ENCODE measurements around the gene SLC44A3. TPM values are rescaled to one million over a fixed set of nuclear protein-coding genes. Genes with fewer than 3 reads are reported as not detected.

Gene SLC44A3
- total RNA-seq, 3 donors from 2014 or later, result 2.1 to 12.6 (median 10.5) TPM

DNA sequence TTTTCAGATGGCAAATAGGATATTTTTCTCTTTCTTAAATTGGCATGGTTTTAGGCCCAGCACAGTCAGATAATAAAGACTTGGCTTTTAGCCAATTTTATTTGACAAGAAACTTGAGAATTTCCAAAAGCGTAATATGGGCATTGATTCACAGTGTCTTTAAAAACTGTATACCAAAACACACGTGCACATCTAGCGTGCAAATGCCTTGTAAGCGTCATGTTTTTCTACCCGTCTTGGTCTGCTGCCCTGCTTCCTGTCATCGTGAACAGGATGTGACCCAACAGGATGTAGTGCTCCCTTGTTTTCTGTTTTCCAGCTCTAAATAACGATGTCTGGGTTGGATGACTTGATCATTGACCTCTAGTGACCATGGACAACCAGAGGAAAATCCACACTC is 24.7 kb upstream of the SLC44A3 start:
- TF ChIP-seq POLR2AphosphoS5 (IDR thresholded peaks at IDR 0.05) (no peak), POLR2A (IDR thresholded peaks at IDR 0.05) (no peak), CTCF (IDR thresholded peaks at IDR 0.05) (no peak)

GRCh38 chr1:94796266-94796665 is 23.9 kb upstream of the SLC44A3 start:
- intact Hi-C loops (cut with DNase I; ENCODE audit: low total_unique reads), result no loop called here
- Histone ChIP-seq H3K27ac (no peak overlapping the region), H3K36me3 (no peaks in the 10 kb centered on the region), H3K27me3 (no peaks in the 10 kb centered on the region), H3K4me1 (no peaks in the 10 kb centered on the region), H3K9me3 (no peaks in the 10 kb centered on the region), H3K4me3 (no peak overlapping the region)
- no peak for DNase-seq (ENCODE audit: low spot score in 2 of 2)
- no peak for TF ChIP-seq POLR2AphosphoS5 (IDR thresholded peaks at IDR 0.05)

More for the DNA sequence above, 24.7 kb upstream of the SLC44A3 start:
- H3K4me1 ChIP-seq, result no peaks in the 10 kb centered on the region
- DNase-seq (ENCODE audit: low spot score in 2 of 2), result no peak
- H3K9me3 ChIP-seq, result no peaks in the 10 kb centered on the region
- H3K27ac ChIP-seq, result no peak overlapping the region
- H3K4me3 ChIP-seq, result no peak overlapping the region
- intact Hi-C loops (cut with DNase I; ENCODE audit: low total_unique reads), result no loop called here
- no peaks in the 10 kb centered on the region for H3K36me3 ChIP-seq
- no peaks in the 10 kb centered on the region for H3K27me3 ChIP-seq

DNA sequence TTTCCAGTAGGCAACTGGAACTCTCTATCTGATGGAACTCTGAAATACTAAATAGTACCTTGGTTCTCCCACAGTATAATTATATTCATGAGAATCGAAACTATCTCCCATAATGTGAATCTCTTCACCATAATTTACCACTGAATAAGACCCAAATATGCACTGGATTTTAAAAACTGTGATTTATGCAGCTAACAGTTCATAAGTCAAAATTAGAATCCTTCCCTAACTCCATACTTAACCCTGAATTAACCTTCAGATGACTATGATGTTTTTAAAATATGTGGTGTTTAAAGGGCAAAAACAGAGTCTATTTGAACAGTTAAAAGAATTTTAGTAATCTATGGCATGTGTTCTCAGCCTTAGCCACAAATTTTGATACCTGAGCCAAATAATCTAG is 22.9 kb upstream of the SLC44A3 start:
- Histone ChIP-seq H3K9me3 (no peaks in the 10 kb centered on the region), H3K27me3 (no peaks in the 10 kb centered on the region), H3K4me1 (peaks cover 0 to 2% of the 10 kb centered on the region in 2 donors), H3K4me3 (no peak overlapping the region), H3K36me3 (no peaks in the 10 kb centered on the region), H3K27ac (no peak overlapping the region)
- intact Hi-C loops (cut with DNase I; ENCODE audit: low total_unique reads), result no loop called here
- no peak for DNase-seq (ENCODE audit: low spot score in 2 of 2)
- TF ChIP-seq CTCF (IDR thresholded peaks at IDR 0.05) (no peak), POLR2AphosphoS5 (IDR thresholded peaks at IDR 0.05) (no peak), POLR2A (IDR thresholded peaks at IDR 0.05) (no peak)

- H3K36me3 ChIP-seq, result no peaks in the 10 kb centered on the region
- no peak overlapping the region for H3K27ac ChIP-seq
- TF ChIP-seq CTCF (IDR thresholded peaks at IDR 0.05) (no peak), POLR2AphosphoS5 (IDR thresholded peaks at IDR 0.05) (no peak), POLR2A (IDR thresholded peaks at IDR 0.05) (no peak)
- H3K4me3 ChIP-seq, result no peak overlapping the region
- no peak for DNase-seq (ENCODE audit: low spot score in 2 of 2)
- H3K4me1 ChIP-seq, result peaks cover 0 to 2% of the 10 kb centered on the region in 2 donors
- intact Hi-C loops (cut with DNase I; ENCODE audit: low total_unique reads), result no loop called here
- H3K27me3 ChIP-seq, result no peaks in the 10 kb centered on the region
- H3K9me3 ChIP-seq, result no peaks in the 10 kb centered on the region
Measured at GRCh38 chr1:94798054-94798453, 22.1 kb upstream of the SLC44A3 start.

GRCh38 chr1:94798462-94798861 is 21.7 kb upstream of the SLC44A3 start:
- no peak for DNase-seq (ENCODE audit: low spot score in 2 of 2)
- TF ChIP-seq POLR2AphosphoS5 (IDR thresholded peaks at IDR 0.05) (no peak), CTCF (IDR thresholded peaks at IDR 0.05) (no peak), POLR2A (IDR thresholded peaks at IDR 0.05) (no peak)
- no peaks in the 10 kb centered on the region for H3K36me3 ChIP-seq
- H3K4me1 ChIP-seq, result peaks cover 0 to 4% of the 10 kb centered on the region in 2 donors
- no peak overlapping the region for H3K4me3 ChIP-seq
- no peaks in the 10 kb centered on the region for H3K27me3 ChIP-seq
- no peaks in the 10 kb centered on the region for H3K9me3 ChIP-seq
- intact Hi-C loops (cut with DNase I; ENCODE audit: low total_unique reads), result no loop called here
- H3K27ac ChIP-seq, result no peak overlapping the region

- Histone ChIP-seq H3K36me3 (no peaks in the 10 kb centered on the region), H3K4me1 (peaks cover 0 to 6% of the 10 kb centered on the region in 2 donors), H3K9me3 (no peaks in the 10 kb centered on the region), H3K4me3 (no peak overlapping the region), H3K27ac (no peak overlapping the region), H3K27me3 (no peaks in the 10 kb centered on the region)
- intact Hi-C loops (cut with DNase I; ENCODE audit: low total_unique reads), result no loop called here
- DNase-seq (ENCODE audit: low spot score in 2 of 2), result no peak
- no peak for TF ChIP-seq POLR2AphosphoS5 (IDR thresholded peaks at IDR 0.05)
- TF ChIP-seq CTCF (IDR thresholded peaks at IDR 0.05), result no peak
- TF ChIP-seq POLR2A (IDR thresholded peaks at IDR 0.05), result no peak
Measured at GRCh38 chr1:94799206-94799605, 21.0 kb upstream of the SLC44A3 start.
